AG09309 (cell line): Measurements from ENCODE around the gene KRTAP5-7.

Experiments used
- DNase-seq: peaks from one replicate; pipeline ENCODE4 v3.0.0-alpha.2; 2010; ENCODE audit warnings: low read depth
- H3K4me3 ChIP-seq: 2 replicates; pipeline ENCODE4 v1.5.1; 2011; ENCODE audit warnings: mild to moderate bottlenecking, low read depth, low read length, moderate library complexity; ENCODE audit not compliant: control insufficient read depth
- TF ChIP-seq, protein P1 (sequence below): IDR thresholded peaks from 2 replicates; pipeline ENCODE4 v1.5.1; 2011; ENCODE audit warnings: mild to moderate bottlenecking, low read depth, low read length, inconsistent platforms; ENCODE audit not compliant: insufficient read depth, control insufficient read depth; ENCODE audit errors: missing control alignments

KRTAP5-7 gene

DNA sequence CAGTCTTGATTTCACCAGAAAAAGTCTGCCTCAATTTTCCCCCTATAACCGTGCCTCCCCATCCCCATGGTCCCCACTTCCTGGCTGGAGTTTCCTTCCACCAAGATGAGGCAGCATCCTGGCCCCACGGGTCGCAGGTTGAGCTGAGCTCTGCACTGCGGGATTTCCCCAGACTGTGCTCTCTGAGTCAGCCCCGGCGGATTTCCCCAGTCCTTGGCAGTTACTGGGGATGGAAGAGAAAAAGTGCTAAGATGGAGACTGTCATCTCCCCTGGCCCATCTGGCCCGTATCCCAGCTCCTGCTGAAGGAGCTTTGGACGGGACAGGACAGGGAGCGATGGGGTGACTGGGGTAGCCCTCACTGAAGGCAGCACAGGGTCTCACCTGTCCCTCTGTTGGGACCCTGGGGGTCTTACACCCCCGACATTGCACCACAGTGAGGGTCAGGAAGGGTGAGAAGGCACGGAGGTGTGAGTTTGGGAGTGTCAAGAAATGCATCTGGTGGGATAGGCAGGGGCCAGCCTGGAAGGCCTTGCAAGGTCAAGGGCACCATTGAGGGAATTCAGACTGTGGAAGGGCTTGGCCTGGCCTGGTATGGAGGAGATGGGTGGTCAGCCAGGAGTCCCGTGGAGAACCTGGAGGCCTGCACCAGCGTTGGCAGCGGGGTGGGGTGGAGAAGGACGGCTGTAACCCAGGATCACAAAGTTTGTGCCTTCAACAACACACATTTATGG lies 37.6 kb upstream of the KRTAP5-7 start:
- DNase-seq, result no peak
- no peak overlapping the region for H3K4me3 ChIP-seq
- TF ChIP-seq, protein P1, sequence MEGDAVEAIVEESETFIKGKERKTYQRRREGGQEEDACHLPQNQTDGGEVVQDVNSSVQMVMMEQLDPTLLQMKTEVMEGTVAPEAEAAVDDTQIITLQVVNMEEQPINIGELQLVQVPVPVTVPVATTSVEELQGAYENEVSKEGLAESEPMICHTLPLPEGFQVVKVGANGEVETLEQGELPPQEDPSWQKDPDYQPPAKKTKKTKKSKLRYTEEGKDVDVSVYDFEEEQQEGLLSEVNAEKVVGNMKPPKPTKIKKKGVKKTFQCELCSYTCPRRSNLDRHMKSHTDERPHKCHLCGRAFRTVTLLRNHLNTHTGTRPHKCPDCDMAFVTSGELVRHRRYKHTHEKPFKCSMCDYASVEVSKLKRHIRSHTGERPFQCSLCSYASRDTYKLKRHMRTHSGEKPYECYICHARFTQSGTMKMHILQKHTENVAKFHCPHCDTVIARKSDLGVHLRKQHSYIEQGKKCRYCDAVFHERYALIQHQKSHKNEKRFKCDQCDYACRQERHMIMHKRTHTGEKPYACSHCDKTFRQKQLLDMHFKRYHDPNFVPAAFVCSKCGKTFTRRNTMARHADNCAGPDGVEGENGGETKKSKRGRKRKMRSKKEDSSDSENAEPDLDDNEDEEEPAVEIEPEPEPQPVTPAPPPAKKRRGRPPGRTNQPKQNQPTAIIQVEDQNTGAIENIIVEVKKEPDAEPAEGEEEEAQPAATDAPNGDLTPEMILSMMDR, result no peak

DNA sequence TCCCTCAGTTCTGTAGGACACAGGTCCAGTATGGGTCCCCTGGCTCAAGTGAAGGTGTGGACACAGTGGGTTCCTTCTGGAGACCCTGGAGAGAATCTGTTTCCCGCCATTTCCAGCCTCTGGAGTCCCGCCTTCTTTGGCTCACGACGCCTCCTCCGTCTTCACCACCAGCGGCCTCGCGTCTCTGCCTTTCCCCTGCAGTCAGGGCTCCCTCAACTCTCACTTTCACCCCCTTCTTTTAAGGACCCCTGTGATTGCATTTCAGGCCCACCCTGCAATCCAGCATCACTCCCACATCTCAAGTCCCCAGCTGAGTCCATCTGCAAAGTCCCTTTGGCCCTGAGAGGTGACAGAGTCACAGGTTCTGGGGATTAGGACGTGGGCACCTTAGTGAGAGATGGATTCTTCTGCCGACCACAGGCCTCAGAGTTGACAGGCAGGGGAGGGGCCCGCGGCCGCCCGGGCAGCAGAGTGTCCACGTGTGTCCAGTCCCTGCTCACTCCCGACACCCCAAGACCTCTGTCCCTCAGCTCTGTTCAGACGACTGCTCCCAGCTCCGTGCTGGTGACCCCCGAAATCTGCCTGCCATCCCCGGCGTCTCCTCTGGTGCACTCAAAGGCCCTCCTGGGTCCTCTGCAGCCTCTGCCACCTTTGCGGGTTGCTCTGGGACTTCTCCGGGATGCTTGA lies 36.9 kb upstream of the KRTAP5-7 start:
- no peak for DNase-seq
- TF ChIP-seq, protein P1, result no peak
- no peak overlapping the region for H3K4me3 ChIP-seq

DNA sequence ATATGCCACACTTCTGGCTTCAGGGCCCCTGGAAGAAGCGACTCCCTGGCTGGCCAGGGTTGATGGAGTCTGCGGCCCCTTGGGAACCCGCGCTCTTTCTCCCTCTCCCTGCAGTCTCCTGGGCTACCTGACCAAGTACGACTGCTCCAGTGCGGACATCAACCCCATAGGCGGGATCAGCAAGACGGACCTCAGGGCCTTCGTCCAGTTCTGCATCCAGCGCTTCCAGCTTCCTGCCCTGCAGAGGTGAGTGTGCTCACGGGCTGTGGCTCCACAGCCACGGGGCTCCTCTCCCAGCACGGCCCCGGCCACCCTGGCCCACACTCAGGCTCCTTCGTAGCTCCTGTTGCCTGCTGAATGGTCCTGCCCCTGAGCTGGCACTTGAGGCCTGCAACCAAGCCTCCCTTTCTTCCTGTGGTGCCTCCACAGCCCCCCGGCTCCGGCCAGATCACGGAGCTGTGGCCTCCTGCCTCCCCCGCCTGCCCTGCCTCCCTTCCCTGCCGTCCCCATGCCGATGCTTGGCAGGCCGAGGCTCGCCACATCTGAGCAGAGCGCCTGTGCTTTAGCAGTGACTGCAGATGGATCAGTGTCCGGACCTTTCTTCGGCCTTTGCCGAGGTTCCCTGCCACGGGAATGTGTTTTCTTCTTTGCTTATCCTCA lies 36.2 kb upstream of the KRTAP5-7 start:
- H3K4me3 ChIP-seq, result no peak overlapping the region
- TF ChIP-seq, protein P1, result no peak
- DNase-seq, result no peak

DNA sequence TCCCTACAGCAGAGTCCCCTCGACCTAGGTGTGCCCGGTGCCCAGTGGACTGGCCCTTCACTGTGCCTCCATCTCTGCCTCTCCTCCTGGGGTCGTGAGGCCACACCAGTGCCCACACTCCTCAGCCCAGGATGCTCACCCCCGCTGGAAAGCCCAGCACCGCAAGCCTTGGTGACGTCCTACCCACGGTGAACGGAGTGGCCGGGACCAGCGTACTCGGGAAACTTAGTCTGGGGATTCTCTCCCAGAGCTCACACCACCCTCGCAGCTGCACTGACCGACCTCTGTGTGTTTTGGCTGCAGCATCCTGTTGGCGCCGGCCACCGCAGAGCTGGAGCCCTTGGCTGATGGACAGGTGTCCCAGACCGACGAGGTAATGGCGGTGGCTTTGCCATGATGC lies 35.5 kb upstream of the KRTAP5-7 start:
- no peak overlapping the region for H3K4me3 ChIP-seq
- no peak for DNase-seq
- TF ChIP-seq, protein P1, result no peak

DNA sequence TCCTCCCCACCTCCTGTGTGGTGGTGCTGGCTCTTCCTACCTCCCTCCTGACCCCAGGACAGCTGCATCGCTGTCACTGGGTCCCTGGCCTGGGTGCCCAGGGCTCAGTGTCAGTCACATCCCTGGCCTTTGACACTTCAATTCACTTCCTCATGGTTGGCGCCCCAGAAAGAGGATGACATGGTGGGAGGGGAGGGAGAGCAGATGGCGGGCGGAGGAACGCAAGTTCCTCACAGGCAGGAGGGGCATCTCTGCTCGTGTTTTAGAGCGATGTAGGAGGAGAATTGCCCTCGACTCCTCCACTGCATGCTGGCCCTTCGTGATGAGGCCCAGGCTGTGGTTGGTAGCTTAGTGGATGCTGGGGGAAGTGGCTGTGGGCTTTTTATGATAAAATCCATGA lies 35.1 kb upstream of the KRTAP5-7 start:
- no peak overlapping the region for H3K4me3 ChIP-seq
- DNase-seq, result no peak
- TF ChIP-seq, protein P1, result no peak

DNA sequence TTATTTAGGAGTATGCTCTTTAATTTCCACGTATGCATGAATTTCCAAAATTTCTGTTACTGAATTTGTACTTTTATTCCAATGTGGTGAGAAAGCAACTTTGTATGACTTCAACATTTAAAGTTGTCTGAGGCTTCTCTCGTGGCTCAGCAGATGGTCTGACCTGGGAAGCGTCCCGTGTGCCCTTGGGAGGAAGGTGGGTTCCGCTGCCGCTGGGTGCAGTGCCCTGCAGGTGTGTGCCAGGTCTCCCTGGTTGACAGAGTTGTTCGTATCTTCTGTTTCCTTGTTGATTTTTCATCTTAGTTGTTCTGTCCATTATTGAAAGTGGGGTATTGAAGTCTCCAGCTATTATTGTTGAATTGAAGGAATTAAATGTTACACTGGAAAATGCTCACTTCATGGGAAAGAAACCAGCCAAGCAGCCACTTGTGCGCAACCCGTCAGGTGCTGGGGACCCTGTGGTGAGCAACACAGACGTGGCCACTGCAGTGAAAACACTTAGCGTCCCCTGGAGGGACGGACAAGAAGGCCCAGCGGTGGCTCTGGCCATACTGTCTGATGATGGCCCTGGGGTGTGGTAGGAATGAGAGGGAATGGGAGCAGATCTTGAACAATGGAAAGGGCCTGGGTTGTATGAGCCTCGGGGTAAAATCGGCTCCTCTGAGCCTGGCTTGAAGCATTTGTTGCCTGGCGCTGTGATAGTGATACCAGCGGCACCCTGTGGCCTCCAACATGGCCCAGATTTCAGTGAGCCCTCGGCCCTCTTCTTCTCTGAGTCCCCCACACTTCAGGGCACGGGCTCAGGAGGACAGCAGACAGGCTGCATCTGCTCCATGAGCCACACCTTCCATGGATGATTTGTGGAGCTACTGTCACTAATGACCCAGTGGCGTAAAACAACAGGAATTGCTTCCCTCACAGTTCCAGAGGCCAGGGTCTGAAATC lies 31.5 kb upstream of the KRTAP5-7 start:
- TF ChIP-seq, protein P1, result no peak
- DNase-seq, result no peak
- H3K4me3 ChIP-seq, result no peak overlapping the region
